A549 (cell line): ENCODE results near the gene TIRAP. TPM values are rescaled to one million over a fixed set of nuclear protein-coding genes. Genes with fewer than 3 reads are reported as not detected.
"Not testable (repeated sequence)": the region's sequence is repeated elsewhere in the genome, so short reads cannot be mapped to it uniquely, and the experiment has no call there.

ENCODE experiments used
- ATAC-seq, 2 experiments: fragments of 200-7000 bp in 1 of 2; fragments of >200 bp in 1 of 2; cut with Nextera tagmentation in 1 of 2; cut with Tn5 transposase in 1 of 2; 3 replicates each; pipeline versions ENCODE4 v1.8.0 to v1.9.1; 2018 to 2020; ENCODE audit warnings: mild to moderate bottlenecking in 1 of 2, moderate library complexity in 1 of 2
- CTCF ChIA-PET: fragments of 300-600 bp; sonication (Branson Sonifier 250); formaldehyde crosslinking; extraction: SDS; loops from one replicate; lab custom pipeline; 2021; ENCODE audit warnings: antibody characterized with exemption, inconsistent platforms; lab: Yijun Ruan, JAX
- POLR2A ChIA-PET: fragments of 350-600 bp; formaldehyde crosslinking; extraction: SDS; loops from one replicate; lab custom pipeline; 2021; ENCODE audit warnings: antibody characterized with exemption, inconsistent platforms; lab: Yijun Ruan, JAX
- DNase-seq, 2 experiments: peaks; one replicate each; pipeline versions ENCODE4 v3.0.0 to v3.0.0-alpha.2; 2011 to 2016; ENCODE audit warnings: low read depth in 1 of 2, low spot score in 1 of 2
- FAIRE-seq: peaks from 2 replicates; lab custom pipeline; 2011; peaks lifted over from hg19 to GRCh38; lab: Jason Lieb, UNC
- H3K27ac ChIP-seq, 2 experiments: fragments of >200 bp; sonication (Bioruptor Twin); formaldehyde crosslinking; 3 replicates each; pipeline ENCODE4 v1.5.1; 2016 to 2017
- H3K4me1 ChIP-seq: fragments of >200 bp; sonication (Bioruptor Twin); formaldehyde crosslinking; 3 replicates; pipeline ENCODE4 v1.6.1; 2016
- H3K4me2 ChIP-seq: fragments of >200 bp; sonication (Bioruptor Twin); formaldehyde crosslinking; 3 replicates; pipeline ENCODE4 v1.6.1; 2016
- H3K4me3 ChIP-seq: fragments of >200 bp; sonication (Bioruptor Twin); formaldehyde crosslinking; 3 replicates; pipeline ENCODE4 v1.5.1; 2016
- H3K9me3 ChIP-seq: fragments of >200 bp; sonication (Bioruptor Twin); formaldehyde crosslinking; 3 replicates; pipeline ENCODE4 v1.6.1; 2016
- CHD2 ChIP-seq: fragments of 150-350 bp; IDR thresholded peaks from 2 replicates; pipeline ENCODE4 v1.6.1; 2014; ENCODE audit warnings: low read length; ENCODE audit not compliant: partially characterized antibody
- ELK1 ChIP-seq: fragments of 150-350 bp; IDR thresholded peaks from 2 replicates; pipeline ENCODE4 v1.6.1; 2014; ENCODE audit warnings: low read depth, mild to moderate bottlenecking, low read length
- FOSB ChIP-seq: fragments of 250-450 bp; sonication (Bioruptor Pico); IDR thresholded peaks from 2 replicates; pipeline ENCODE4 v1.5.0; 2020; ENCODE audit warnings: mild to moderate bottlenecking, moderate library complexity
- GATA3 ChIP-seq: IDR thresholded peaks from 2 replicates; pipeline ENCODE4 v1.6.1; 2012; ENCODE audit warnings: borderline replicate concordance
- HOXA7 ChIP-seq: fragments of 250-450 bp; sonication (Bioruptor Pico); IDR thresholded peaks from 2 replicates; pipeline ENCODE4 v1.5.0; 2020; ENCODE audit warnings: mild to moderate bottlenecking, moderate library complexity
- HOXB5 ChIP-seq: fragments of 250-450 bp; sonication (Bioruptor Pico); IDR thresholded peaks from 2 replicates; pipeline ENCODE4 v1.5.0; 2020; ENCODE audit warnings: mild to moderate bottlenecking, moderate library complexity
- JUNB ChIP-seq: fragments of >200 bp; sonication (Bioruptor Twin); formaldehyde crosslinking; IDR thresholded peaks from 2 replicates; pipeline ENCODE4 v1.6.1; 2016
- MAFK ChIP-seq: fragments of 450-650 bp; IDR thresholded peaks from 2 replicates; pipeline ENCODE4 v1.6.1; 2014; ENCODE audit not compliant: partially characterized antibody
- MAZ ChIP-seq: fragments of 150-350 bp; IDR thresholded peaks from 2 replicates; pipeline ENCODE4 v1.6.1; 2014; ENCODE audit warnings: antibody characterized with exemption, low read depth, low read length, borderline replicate concordance
- MYC ChIP-seq: IDR thresholded peaks from 2 replicates; pipeline ENCODE4 v1.6.1; 2012; ENCODE audit warnings: mild to moderate bottlenecking, inconsistent platforms, low read length, improper control_type of control experiment, borderline replicate concordance
- NFE2L2 ChIP-seq: fragments of 150-350 bp; conservative IDR thresholded peaks from 2 replicates; pipeline ENCODE4 v1.6.1; 2014; ENCODE audit warnings: low read length
- NPAS2 ChIP-seq: fragments of 250-450 bp; sonication (Bioruptor Pico); IDR thresholded peaks from 2 replicates; pipeline ENCODE4 v1.8.0; 2022; ENCODE audit warnings: mild to moderate bottlenecking, moderate library complexity, borderline replicate concordance
- PBX3 ChIP-seq: IDR thresholded peaks from 2 replicates; pipeline ENCODE4 v1.6.1; 2012
- RAD21 ChIP-seq, 2 experiments: fragments of >200 bp in 1 of 2; sonication (Bioruptor Twin) in 1 of 2; formaldehyde crosslinking in 1 of 2; IDR thresholded peaks in 1 of 2; conservative IDR thresholded peaks in 1 of 2; 2 replicates in 1 of 2; 3 replicates in 1 of 2; pipeline ENCODE4 v1.6.1; 2012 to 2018; ENCODE audit warnings: inconsistent platforms in 1 of 2
- RCOR1 ChIP-seq: fragments of 150-350 bp; IDR thresholded peaks from 2 replicates; pipeline ENCODE4 v1.6.1; 2014; ENCODE audit warnings: antibody characterized with exemption, low read length, low read depth
- REST ChIP-seq: fragments of 200-600 bp; sonication (generic); IDR thresholded peaks from 2 replicates; pipeline ENCODE4 v1.6.1; 2016; ENCODE audit warnings: antibody characterized with exemption, mild to moderate bottlenecking, moderate library complexity
- RNF2 ChIP-seq: fragments of 200-600 bp; sonication (generic); IDR thresholded peaks from 2 replicates; pipeline ENCODE4 v1.6.1; 2016; ENCODE audit warnings: low read depth, mild to moderate bottlenecking, antibody characterized with exemption, moderate library complexity, borderline replicate concordance
- TFCP2L1 ChIP-seq: fragments of 250-450 bp; sonication (Bioruptor Pico); IDR thresholded peaks from 2 replicates; pipeline ENCODE4 v1.5.0; 2021; ENCODE audit warnings: mild to moderate bottlenecking
- USF2 ChIP-seq: fragments of 450-650 bp; IDR thresholded peaks from 2 replicates; pipeline ENCODE4 v1.6.1; 2014; ENCODE audit warnings: antibody characterized with exemption
- ZC3H11A ChIP-seq: fragments of 450-650 bp; IDR thresholded peaks from 2 replicates; pipeline ENCODE4 v1.6.1; 2014; ENCODE audit warnings: antibody characterized with exemption, mild to moderate bottlenecking
- ZNF302 ChIP-seq: fragments of 250-450 bp; sonication (Bioruptor Pico); IDR thresholded peaks from 2 replicates; pipeline ENCODE4 v1.9.0; 2021; ENCODE audit warnings: inconsistent platforms, mild to moderate bottlenecking, moderate library complexity
- WGBS: methylation state at CpG from one replicate; pipeline ENCODE4 v1.1.6; 2017; ENCODE audit errors: missing lambda C conversion rate; 5-methylcytosine and 5-hydroxymethylcytosine counted together
- polyA plus RNA-seq, 4 experiments: library from polyadenylated mRNA; depleted of rRNA in 3 of 4; stranded (reverse); fragments of >200 nt; fragmentation: RNase III in 1 of 4; extraction: RNeasy Plus Mini Kit Qiagen cat#74134 plus additional on column Dnase treatment in 1 of 4; gene quantifications; 2 replicates in 3 of 4; 3 replicates in 1 of 4; pipeline ENCODE4 v1.2.3, GENCODE V29; 2011 to 2017
- TF ChIP-seq, protein P1 (sequence below): IDR thresholded peaks from 2 replicates; pipeline ENCODE4 v1.6.1; 2012

The TIRAP gene
- polyA plus RNA-seq, 2 of the 4 experiments (the other 2 are of a cell fraction) = 4.5 to 5.4 TPM

DNA sequence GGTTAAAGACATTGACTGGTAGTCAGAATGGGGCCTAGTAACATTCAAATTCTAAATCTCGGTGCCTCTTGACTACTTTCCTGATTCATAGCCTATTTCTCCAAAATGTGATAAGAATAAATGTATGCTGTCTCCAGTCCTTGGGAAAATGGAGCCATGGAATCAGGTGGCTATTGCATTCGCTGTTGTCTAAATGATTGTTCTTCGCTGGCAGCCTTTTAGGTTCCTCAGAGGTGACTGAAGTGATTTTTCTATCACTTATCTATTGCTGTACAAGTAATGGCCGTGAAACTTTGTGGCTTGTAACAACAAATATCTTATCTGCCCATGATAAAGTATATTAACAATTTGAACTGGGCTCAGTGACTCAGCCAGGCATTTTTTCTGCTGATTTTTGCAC, 29.6 kb upstream of the TIRAP start:
- FAIRE-seq (no peak), DNase-seq (no peak), ATAC-seq (no peak)
- CTCF ChIA-PET = no interaction called here
- H3K4me2 ChIP-seq = no peak overlapping the region
- TF ChIP-seq CHD2 (no peak), RAD21 (conservative IDR thresholded peaks at IDR 0.05 in 1 of 2, IDR thresholded peaks at IDR 0.05 in 1 of 2) (no peak), HOXA7 (CRISPR knock-in tag) (no peak), MAZ (no peak), NFE2L2 (no peak), JUNB (no peak), USF2 (no peak), ZNF302 (CRISPR knock-in tag) (no peak), GATA3 (no peak), MYC (no peak), MAFK (no peak), ZC3H11A (no peak), ELK1 (no peak), RCOR1 (no peak), REST (no peak), PBX3 (no peak), FOSB (CRISPR knock-in tag) (no peak), HOXB5 (CRISPR knock-in tag) (no peak)
- TF ChIP-seq, protein P1, sequence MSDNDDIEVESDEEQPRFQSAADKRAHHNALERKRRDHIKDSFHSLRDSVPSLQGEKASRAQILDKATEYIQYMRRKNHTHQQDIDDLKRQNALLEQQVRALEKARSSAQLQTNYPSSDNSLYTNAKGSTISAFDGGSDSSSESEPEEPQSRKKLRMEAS = no peak
- POLR2A ChIA-PET = no interaction called here
- 66% methylated on average over 4 of the region's 4 CpGs for WGBS
- H3K4me3 ChIP-seq = no peak overlapping the region
- H3K27ac ChIP-seq = no peak overlapping the region
- H3K9me3 ChIP-seq = no peaks in the 10 kb centered on the region
- H3K4me1 ChIP-seq = no peaks in the 10 kb centered on the region

DNA sequence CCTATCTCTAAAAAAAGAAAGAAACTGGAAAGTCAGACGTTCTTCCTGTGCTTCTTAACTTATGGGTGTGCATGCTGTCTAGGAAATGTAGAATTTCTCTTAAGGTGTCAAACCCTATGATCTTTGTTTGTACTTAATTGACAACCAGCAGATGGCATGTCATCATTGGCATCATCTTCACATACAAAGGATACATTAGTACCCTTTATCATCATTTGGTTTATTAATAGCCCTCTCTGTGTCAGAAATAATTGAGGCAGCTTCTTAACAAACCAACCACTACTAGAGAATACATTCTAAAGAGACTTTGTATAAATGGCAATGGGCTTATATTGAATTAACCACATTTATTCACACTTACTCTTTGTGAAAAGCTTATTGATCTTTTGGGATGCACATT, 28.1 kb upstream of the TIRAP start:
- FAIRE-seq = no peak
- 71% methylated on average over 1 of the region's 1 CpG for WGBS
- DNase-seq = no peak
- CTCF ChIA-PET = no interaction called here
- Histone ChIP-seq H3K27ac (no peak overlapping the region), H3K4me1 (no peaks in the 10 kb centered on the region), H3K9me3 (no peaks in the 10 kb centered on the region), H3K4me2 (no peak overlapping the region), H3K4me3 (no peak overlapping the region)
- no peak for ATAC-seq
- TF ChIP-seq HOXB5 (CRISPR knock-in tag) (no peak), RNF2 (no peak), TFCP2L1 (CRISPR knock-in tag) (no peak), NFE2L2 (no peak), NPAS2 (CRISPR knock-in tag) (no peak), USF2 (no peak)
- POLR2A ChIA-PET = no interaction called here

- FAIRE-seq, POLR2A ChIA-PET, H3K4me2 ChIP-seq, H3K9me3 ChIP-seq, H3K4me3 ChIP-seq, CTCF ChIA-PET, H3K27ac ChIP-seq, H3K4me1 ChIP-seq, ATAC-seq, DNase-seq: not testable (repeated sequence)
- 82% methylated on average over 5 of the region's 5 CpGs for WGBS
Observed at GRCh38 chr11:126255507-126255906, 27.4 kb upstream of the TIRAP start.
